ENCODE data around the gene GNG13.

GRCh38 chr16:796296-797119, 4.0 kb downstream of the GNG13 start:
- TF ChIP-seq POLR2A (IDR thresholded peaks at IDR 0.05), result no peak
- no peak for TF ChIP-seq EP300 (IDR thresholded peaks at IDR 0.05)

All from suprapubic skin (tissue), 2 donors.